Pons (tissue), 1 donor: ENCODE measurements around the gene PERM1.
"Not testable (repeated sequence)": the region's sequence is repeated elsewhere in the genome, so short reads cannot be mapped to it uniquely, and the experiment has no call there.

Experiments used
- DNase-seq: peaks from one replicate; pipeline ENCODE4 v3.0.0-alpha.2; 2016; ENCODE audit warnings: low spot score

The PERM1 gene

GRCh38 chr1:947958-948357 is 33.9 kb downstream of the PERM1 start:
- DNase-seq = no peak

GRCh38 chr1:946811-947210 is 35.1 kb downstream of the PERM1 start:
- DNase-seq = not testable (repeated sequence)

- no peak for DNase-seq
These were observed 36.0 kb downstream of the PERM1 start for GRCh38 chr1:945688-946556.

GRCh38 chr1:944341-945325 is 37.3 kb downstream of the PERM1 start:
- DNase-seq = no peak

- DNase-seq = no peak
These were observed 38.1 kb downstream of the PERM1 start for GRCh38 chr1:943545-944340.

- DNase-seq = no peak
These were observed 38.9 kb downstream of the PERM1 start for GRCh38 chr1:942864-943533.

GRCh38 chr1:942411-942821 is 39.5 kb downstream of the PERM1 start:
- no peak for DNase-seq

GRCh38 chr1:941588-942383 is 40.1 kb downstream of the PERM1 start:
- DNase-seq = no peak

- no peak for DNase-seq
These were observed 40.8 kb downstream of the PERM1 start for GRCh38 chr1:941015-941587.

- peak; percentile 8 for DNase-seq
These were observed 41.5 kb downstream of the PERM1 start for GRCh38 chr1:940107-941014.

GRCh38 chr1:939511-940106 is 42.3 kb downstream of the PERM1 start:
- DNase-seq = no peak

GRCh38 chr1:938711-939489 is 43.0 kb downstream of the PERM1 start:
- no peak for DNase-seq

- no peak for DNase-seq
These were observed 43.7 kb downstream of the PERM1 start for GRCh38 chr1:938088-938683.

- no peak for DNase-seq
These were observed 44.4 kb downstream of the PERM1 start for GRCh38 chr1:937521-937920.

- no peak for DNase-seq
These were observed 45.3 kb downstream of the PERM1 start for GRCh38 chr1:936348-937264.

- no peak for DNase-seq
These were observed 46.1 kb downstream of the PERM1 start for GRCh38 chr1:935751-936231.
